HG02623 (cell line): Measurements from ENCODE around the gene SPECC1.
"Not testable (repeated sequence)": the region's sequence is repeated elsewhere in the genome, so short reads cannot be mapped to it uniquely, and the experiment has no call there.

Experiments used
- ATAC-seq: cut with Tn5 transposase; IDR thresholded peaks from one replicate; pipeline ENCODE4 v1.9.1; 2021; ENCODE audit warnings: moderate library complexity; ENCODE audit not compliant: unreplicated experiment

SPECC1 gene

DNA sequence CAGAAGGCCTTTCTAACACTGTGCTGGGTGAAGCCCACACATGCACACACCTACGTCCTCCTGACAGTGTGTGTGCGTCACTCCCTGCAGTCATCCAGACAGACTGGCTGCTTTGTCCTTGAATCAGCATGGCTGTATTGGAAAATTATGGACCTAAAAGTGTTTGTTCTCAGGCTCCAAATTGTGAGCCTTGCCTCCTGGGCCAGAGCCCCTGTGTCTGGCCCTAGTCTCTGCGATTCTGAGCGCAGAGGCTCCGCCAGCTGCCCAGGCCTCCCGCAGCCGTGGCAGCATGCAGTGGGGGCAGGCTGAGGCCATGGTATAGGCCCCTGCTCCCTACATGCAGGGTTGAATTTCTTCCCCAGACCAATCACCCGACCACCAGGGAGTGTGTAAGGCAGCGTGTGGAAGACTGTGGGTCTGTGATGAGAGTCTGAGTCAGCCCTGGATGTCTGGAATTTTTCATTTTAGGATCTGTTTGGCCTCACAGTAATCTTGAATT, 291.3 kb downstream of the SPECC1 start:
- no peak for ATAC-seq

DNA sequence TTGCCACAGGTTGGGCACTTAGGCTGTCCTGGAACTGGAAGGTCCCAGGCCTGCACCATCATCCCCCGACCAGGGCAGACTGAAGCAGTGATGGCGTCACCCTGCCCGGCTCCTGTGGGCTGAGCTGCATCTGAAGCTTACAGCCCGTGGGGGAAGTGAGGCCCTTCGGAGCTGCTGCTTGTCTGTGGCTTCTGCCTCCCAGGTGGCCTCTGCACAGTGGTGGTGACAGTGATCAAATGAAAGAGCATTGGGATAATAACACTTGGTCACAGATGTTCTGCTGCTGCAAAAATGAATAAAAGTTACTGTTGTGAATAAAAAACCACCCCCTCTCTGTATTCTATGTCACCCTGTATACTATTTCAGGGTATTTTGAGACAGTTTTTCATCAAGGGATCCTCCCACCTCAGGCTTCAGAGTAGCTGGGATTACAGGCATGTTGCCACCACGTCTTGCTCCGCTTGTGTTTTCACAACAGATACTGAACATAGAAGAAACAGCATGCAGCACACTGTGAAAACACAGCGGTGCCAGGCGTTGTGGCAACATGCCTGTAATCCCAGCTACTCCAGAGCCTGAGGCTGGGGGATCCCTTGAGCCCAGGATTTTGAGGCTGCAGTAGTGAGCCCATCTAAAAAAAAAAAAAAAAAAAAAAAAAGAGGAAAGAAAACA, 293.2 kb downstream of the SPECC1 start:
- ATAC-seq, result no peak

DNA sequence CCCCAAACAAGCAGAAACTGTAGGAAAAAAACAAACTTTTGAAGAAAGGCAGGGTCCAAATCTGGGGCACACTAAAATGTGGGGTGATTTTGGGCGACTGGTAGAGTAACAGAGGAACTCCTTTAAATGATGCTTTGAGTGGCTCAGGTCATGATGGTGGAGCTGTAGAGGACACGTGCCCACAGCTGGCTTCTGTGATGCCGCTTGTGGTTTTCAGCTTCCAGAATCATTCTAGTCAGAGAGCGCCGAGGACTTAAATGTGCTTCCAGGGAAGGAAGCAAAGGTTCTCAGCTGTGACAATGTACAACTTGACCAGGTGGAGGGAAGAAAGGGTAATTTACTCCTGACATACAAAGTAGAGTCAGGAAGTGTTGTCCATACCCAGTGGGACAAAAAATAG, 295.8 kb downstream of the SPECC1 start:
- no peak for ATAC-seq

DNA sequence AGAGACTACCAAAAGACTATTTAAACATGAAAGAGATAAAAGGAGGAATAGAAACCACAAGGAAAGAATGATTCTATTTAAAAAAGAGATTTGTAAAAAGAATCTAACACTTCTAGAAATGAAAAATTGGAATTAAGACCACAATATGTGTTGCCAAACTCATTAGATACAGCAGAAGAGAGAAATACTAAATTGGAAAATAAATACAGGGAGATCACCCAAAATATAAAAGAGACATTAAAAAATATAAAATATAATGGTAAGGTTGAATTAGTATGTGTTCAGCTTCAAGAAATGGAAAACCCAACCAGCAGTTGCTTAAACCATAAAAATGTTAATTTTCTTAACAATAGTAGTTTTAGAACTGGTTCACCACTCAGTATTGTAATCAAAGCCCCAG, 297.8 kb downstream of the SPECC1 start:
- no peak for ATAC-seq

DNA sequence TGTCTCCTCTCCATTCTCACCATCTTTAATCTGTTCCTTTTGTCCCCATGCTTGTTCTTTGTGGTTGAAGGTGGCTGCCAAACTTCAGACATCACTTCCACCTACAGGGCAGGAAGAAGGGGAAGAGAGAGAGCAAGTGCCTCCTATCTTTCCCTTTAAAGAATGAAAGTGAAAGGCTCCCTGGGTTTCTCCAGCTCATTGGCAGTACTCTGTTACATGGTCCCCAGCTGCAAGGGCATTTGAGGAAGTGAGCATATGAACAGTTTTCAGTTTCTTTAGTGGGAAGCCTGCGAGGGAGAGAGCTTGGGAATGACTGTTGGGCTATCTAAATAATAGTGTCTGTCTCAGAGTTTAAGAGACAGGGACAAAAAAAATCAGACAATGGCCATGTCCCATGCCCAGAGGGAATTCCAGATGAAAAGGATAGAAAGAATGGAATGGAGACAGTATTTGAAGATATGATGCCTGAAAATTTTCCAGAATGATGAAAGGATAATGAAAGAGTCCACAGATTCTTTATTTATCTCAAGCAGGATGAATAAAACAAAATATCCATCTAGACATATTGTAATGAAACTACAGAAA, 298.3 kb downstream of the SPECC1 start:
- ATAC-seq, result no peak

DNA sequence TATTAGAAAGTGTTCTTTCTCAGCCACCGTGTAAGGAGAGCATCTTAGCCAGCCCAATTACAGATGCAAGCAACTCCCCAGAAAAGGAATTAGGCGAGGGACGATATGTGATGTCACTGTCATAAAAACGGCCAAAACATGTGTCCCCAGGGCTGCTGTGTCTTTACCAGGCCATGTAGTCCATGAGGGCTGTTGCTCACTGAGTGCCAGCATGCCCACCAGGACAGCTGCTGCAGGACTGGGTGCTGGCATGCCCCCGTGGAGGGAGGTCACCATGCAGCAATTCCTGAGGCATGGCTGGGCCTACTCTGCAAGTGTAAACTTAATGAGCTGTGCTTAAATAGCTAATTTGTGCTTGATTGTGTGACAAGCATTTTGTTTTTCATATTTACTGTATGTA, 301.3 kb downstream of the SPECC1 start:
- no peak for ATAC-seq

DNA sequence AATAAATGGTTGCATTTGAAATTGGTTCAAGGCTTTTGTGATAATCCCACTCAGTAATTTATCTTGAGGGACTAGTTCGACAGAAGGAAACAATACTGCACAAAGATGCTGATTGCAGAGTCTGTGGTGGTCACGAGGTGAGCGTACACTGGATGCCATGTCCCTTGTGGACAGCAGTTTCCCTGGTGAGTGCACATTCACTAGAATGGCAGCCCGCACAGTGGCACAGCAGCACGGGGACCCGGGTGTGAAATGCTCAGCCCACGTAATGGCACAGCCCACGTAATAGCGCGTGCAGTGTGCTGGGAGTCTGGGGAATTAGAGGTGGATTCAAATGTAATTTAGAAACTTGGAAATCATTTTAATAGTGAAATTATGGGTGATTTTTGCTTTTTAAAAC, 304.1 kb downstream of the SPECC1 start:
- ATAC-seq, result no peak

DNA sequence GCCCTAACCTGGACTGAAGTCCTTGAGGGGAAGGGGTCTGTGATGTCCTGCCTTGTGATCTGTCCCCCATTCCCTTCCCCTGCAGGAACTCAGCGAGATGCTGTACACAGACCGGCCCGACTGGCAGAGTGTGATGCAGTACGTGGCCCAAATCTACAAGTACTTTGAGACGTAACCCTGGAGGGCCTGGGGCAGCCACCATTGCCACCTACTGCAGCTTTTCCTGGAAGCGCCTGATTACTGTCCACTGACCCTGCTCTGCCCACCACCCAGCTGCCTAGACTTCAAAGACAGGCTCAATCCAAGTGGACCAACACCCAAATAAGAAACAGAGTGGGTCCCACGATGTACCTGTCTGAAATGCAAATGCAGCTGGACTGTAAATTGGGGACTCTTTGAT, 304.7 kb downstream of the SPECC1 start:
- ATAC-seq, result no peak

DNA sequence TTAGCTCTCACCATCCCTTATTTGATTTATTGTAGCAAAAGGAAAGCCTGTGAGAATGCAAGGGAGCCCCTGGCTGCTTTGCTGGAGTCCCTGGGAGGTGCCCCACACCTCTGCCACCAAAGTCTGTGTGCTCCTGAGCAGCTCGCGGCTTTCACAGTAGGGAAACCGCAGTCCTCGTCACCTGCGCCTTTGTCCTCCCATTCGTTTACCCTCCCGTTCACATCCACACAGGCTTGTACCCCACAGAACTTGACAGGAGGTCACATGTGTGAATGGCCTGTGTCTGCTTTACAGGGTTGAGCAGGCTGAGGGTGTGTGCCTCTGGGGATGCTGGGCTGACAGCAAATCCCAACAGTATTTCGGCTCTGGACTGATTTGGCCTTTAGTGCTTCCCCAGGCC, 305.7 kb downstream of the SPECC1 start:
- no peak for ATAC-seq

DNA sequence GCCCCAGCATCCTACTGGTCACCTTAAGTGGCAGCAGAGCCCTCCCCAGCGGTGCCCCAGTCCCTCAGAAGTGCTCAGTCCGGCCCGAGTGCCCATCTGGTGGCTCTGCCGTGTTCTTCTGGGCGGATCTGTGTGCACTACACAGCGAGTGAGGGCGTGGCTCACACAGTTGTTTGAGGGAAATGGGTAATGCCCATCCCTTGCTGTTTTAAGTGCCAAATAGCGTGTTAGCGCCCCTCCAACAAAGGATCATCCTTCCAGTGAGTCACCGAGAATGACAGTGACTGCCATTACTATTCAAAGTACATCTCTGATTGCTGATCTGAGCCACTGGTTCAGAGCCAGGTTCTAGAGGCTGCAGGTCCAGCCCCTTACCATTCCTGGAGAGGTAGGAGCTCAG, 306.2 kb downstream of the SPECC1 start:
- no peak for ATAC-seq

DNA sequence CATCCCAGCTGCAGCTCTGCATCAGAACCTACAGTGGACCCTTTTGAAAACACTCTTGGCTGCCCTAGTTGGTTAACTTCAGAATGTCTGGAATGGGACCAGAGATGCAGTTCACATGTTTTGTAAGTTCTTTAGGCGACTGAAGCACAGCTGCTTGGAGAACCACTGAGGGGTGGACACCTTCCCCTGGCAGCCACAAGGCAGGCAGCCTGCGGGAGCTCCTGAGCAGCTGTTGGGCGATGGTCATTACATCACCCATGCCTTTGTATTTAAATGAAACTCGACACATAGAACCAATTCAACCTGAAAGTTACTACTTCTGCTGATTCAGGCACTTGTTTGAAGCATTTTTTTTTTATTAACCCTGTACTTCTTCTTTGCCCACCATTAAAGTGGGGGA, 306.7 kb downstream of the SPECC1 start:
- no peak for ATAC-seq

DNA sequence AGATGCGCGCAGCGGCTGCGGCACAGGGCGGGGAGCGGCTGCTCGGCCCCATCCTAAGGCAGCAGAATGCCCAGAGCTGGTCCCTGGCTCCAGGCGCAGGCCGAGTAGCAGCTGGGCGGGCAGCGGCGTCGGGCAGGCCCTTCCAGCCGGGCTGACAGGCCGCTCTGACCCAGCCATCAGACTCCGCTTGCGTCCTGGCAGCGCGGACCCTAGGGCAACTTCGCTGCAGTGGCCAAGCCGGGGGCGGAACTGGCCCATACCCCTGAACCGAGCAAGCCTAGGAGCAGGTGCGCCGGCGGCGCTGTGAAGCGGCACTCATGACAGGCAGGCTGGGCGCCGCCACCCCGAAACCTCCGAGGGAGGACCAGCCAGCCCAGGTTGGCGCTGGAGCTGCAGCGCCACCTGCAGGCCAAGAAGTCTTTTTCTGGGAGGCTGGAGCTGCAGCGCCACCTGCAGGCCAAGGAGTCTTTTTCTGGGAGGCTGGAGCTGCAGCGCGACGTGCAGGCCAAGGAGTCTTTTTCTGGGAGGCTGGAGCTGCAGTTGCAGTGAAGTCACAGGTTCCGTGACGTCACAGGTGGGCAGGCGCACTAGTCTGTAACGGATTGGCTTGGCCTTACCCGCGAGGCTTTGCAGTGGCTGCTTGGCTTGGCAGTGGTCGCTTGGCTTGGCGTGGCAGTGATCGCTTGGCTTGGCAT, 311.5 kb downstream of the SPECC1 start:
- peak; percentile 53 for ATAC-seq

DNA sequence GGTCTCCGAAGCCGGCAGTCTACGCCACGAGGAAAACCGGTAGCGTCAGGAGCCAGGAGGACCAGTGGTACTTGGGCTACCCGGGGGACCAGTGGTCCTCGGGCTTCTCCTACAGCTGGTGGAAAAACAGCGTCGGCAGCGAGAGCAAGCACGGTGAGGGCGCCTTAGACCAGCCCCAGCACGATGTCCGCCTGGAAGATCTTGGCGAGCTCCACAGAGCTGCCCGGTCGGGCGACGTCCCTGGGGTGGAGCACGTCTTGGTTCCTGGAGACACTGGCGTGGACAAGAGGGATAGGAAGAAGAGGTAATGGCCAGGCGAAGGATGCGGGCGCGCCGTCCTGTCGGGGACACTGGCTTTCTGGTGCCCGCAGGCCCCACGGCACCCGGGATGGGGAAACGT, 312.2 kb downstream of the SPECC1 start:
- ATAC-seq, result not testable (repeated sequence)

DNA sequence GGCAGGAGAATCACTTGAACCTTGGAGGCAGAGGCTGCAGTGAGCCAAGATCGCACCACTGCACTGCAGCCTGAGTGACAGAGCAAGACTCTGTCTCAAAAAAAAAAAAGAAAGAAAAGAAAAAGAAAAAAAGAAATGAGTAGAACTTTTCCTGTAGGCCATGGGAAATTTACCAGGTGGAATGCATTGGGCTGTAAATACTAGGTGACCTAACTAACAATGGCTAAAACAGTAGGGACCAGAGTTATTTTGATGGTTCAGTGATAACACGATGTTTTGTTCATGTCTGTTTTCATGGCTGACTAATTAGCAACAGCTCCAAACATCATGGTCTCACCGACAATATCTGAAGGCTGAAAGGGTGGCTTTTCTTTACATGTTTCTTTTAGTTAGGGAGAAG, 318.6 kb downstream of the SPECC1 start:
- not testable (repeated sequence) for ATAC-seq

DNA sequence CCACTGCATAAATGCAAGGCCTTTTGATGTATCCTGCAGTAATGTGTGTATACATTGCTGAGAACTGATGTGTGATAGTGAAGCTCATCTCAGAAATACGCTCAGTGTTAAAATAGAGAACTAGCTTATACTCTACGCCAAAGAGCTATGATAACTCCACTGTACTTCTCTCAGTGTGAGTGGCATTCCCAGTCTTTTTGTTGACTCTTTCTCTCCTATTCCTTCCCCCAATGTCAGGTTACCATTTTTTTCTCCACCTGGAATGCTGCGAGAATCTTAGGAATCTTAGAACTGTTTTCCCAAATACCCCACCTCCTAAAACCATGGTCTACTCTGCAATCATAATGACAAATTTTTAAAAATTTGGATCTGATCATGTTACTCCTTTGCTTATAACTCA, 342.2 kb downstream of the SPECC1 start:
- ATAC-seq, result not testable (repeated sequence)

DNA sequence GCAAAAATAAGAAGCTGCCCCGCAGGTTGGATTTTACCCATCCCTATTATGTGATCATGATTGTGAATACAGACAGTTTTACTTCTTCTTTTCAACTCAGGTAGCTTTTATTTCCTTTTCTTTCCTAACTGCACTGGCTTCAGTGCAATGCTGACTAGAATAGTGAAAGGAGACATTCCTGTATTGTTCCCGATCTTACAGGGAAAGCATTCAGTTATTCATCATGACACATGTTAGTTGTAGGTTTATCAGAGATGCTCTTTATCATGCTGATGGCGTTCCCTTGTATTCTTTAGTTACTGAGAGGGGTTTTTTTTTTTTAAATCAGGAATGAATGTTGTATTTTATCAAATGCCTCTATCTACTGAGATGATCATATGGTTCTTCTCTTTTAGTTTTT, 343.4 kb downstream of the SPECC1 start:
- ATAC-seq, result not testable (repeated sequence)

DNA sequence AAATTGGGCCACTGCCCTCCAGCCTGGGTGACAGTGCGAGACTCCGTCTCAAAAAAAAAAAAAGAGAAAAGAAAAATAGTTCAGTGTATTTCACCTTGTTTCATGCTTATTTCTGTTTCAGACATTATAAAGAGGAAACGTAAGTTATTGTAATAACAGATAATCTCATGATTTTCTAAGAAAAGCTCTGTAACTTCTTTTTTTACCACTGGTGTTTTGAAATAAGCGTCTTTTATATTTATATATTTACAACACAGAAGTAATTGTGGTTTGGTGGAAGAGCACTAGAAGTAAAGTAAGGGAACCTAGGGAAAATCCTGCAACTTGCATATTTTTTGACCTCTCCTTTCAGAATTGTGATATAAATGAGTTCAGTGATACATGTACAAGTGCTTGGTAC, 354.7 kb downstream of the SPECC1 start:
- not testable (repeated sequence) for ATAC-seq
